ENCODE results near the gene BOLA2B.
A peak's percentile ranks its signal among the peaks of the same experiment; 100 is the strongest.
"Not testable (repeated sequence)": the region's sequence is repeated elsewhere in the genome, so short reads cannot be mapped to it uniquely, and the experiment has no call there.

The BOLA2B gene

DNA sequence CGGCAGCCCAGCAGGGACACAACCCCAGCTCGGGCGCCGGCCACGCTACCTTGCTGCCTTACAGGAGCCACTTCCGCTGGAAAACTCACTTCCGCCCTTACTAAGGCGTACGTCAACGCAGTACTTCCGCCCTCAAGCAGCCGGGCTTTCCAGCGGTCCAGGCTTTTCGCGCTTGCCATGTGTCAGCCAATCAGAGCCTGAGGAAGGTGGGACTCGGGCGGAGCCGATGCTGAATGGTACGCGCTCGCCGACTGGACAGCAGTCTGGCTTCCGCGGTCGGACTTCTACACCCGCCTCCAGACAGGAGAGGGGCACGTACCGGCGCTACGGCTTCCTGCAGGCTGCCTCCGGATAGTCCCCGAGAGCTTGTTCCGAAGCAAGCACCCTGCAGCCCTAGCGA, at the start of gene BOLA2B, which contains the start of gene SLX1A:
BOLA2B (minus strand) TSS at position 52 of the 400 bp plus-strand sequence. CDS start 71 bp downstream, outside the sequence.
SLX1A (plus strand) TSS at position 261 of the 400 bp plus-strand sequence. CDS start 210 bp downstream, outside the sequence.
- FAIRE-seq = peak; percentile 99

- not testable (repeated sequence) for FAIRE-seq
Observed at GRCh38 chr16:30217082-30217481, 23.6 kb upstream of the BOLA2B start.

DNA sequence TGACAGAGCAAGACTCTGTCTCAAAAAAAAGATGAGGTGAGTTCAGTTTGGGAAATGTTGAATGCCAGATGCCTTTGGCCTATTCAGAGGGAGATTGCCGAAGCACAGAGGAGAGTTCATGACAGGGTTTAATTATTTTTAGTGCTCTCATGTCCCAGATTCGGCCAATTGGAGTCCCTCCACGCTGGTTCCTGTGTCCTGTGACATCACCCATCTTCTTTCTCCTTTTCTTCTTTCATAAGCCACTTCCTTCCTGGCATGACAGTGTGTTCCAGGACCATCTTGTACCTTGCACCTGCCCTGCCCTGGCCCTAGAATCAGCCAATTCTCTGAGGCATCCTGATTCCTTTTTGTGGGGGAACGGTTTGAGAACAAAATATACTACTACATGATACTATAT, 17.9 kb upstream of the BOLA2B start:
- FAIRE-seq = not testable (repeated sequence)

GRCh38 chr16:30209032-30209431, 15.6 kb upstream of the BOLA2B start:
- FAIRE-seq = not testable (repeated sequence)

DNA sequence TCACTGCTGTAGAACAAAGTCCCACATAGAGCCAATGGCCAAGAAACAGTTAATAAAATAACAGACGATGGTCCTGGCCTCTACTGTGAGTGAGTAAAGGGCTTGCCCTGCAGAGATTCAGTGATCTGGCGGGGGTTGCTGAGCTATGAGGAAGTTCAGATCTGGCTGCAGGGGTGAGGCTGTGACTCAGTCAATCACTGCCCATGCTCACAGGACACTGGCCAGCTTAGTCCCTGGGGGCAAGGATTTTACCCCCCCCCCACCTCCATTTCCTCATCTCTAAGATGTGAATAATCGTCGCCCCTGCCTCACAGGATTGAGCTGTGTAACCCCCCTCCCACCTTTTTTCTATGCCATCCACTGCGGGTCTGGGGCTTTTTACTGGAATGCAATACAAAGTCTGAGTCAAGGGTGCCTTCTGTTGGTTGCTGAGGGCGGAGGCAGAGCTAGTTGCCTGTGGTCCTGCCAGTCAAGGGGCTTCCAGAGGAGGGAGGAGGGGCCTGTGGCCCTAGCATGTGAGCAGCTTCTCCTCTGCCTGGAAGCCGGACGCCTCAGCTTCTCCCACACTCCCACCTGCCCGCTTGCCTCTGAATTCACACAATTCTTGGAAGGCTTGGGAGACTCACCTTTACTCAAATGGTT, 13.7 kb upstream of the BOLA2B start:
- peak; percentile 51 for FAIRE-seq

- FAIRE-seq = not testable (repeated sequence)
Observed at GRCh38 chr16:30206252-30206651, 12.8 kb upstream of the BOLA2B start.

DNA sequence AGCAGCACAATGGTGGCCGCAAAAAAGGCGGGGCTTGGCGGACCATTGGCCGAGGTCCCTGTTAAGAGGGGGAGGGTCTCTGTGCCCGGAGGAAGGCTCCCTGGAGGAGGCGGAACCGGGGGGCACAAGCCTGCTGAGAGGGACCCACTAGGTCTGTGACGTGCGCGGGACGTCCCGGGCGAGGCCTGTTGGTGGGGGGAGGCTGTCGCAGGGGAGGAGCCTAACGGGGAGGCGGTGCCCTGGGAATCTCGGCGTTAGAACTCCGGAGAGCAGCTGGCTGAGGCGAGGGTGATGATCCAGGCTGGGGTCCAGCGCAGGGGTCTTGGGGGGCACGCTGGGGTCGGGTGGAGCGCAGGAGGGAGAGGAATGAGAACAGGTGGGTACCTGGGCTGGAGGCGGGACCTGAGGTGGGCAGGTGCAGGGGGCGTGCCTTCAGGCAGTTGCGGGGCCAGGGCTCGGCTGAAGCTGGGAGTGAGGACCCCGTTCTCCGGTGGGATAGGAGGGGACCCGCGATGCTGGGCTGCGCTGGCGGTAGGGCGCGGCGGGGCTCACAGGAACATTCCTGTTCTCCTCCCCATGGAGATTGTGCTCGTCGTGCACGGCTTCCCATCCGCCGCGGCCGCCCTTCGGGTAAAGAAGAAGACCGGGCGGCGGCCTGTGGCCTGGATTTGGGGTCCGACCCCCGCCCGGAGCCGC, 12.2 kb upstream of the BOLA2B start:
- not testable (repeated sequence) for FAIRE-seq

DNA sequence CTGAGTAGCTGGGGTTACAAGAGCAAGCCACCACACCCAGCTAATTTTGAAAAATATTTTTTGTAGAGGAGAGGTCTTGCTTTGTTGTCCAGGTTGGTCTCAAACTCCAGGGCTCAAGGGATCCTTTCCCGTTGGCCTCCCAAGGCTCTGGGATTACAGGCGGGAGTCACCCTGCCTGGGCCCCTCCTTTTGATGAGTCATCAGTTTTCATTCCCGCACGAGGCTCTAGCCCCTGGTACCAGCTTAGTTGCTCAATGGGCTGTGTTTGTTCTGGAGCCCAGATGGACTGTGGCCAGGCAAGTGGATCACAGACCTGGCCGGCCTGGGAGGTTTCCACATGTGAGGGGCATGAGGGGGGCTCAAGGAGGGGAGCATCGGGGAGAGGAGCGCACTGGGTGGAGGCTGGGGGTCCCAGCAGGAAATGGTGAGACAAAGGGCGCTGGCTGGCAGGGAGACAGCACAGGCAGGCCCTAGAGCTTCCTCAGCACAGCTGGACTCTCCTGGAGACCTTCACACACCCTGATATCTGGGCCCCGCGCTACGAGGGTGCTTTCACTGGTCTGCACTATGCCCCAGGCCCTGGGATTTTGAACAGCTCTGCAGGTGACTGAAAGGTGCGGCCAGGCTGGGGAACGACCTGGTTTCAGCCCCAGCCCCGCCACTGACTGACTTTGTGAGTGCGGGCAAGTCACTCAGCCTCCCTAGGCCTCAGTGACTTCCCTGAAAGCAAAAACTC, 6.3 kb upstream of the BOLA2B start:
- not testable (repeated sequence) for FAIRE-seq

DNA sequence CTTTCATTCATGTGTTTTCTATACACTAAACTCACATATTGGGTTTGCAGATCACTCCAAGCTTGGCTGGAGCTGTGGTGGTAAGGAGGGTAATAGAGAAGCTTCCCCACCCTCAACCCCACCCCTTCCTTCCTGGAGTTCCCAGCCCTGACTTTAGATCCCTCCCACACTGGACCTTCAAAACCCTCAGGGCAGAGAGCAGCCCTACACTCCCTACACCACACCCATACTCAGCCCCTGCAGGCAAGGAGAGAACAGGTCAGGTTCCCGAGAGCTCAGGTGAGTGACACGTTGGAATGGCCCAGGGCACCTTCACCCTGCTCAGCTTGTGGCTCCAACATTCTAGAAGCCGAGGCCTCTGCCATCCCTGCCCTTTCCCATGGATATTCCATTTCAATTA, 5.6 kb upstream of the BOLA2B start, which contains the start of gene SULT1A3:
SULT1A3 (plus strand) TSS at position 207 of the 400 bp plus-strand sequence. CDS start 1,474 bp downstream, outside the sequence.
- FAIRE-seq = not testable (repeated sequence)

- not testable (repeated sequence) for FAIRE-seq
Observed at GRCh38 chr16:30197001-30197400, 3.5 kb upstream of the BOLA2B start.

GRCh38 chr16:30194172-30194925, 883 bp upstream of the BOLA2B start:
- peak; percentile 70 for FAIRE-seq

DNA sequence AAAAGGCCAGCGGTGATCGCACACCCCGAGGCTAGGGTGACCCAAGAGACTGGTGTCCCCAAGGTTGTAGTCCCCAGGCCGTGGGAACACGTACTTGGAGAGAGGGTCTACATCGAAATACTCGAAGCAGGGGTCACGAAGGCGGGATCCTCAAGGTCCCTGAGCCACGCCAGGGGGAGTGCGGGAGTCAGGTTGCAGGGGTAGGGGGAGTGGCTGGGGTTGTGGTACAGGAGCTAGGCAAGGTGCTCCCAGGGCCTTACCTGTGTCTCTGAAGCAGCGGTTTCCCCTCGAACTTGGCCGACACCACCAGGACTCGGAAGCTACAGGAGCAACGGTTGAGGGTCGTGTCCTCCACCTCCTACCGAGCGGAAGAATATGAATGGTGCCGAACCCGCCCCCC, 368 bp downstream of the BOLA2B start:
- FAIRE-seq = not testable (repeated sequence)

DNA sequence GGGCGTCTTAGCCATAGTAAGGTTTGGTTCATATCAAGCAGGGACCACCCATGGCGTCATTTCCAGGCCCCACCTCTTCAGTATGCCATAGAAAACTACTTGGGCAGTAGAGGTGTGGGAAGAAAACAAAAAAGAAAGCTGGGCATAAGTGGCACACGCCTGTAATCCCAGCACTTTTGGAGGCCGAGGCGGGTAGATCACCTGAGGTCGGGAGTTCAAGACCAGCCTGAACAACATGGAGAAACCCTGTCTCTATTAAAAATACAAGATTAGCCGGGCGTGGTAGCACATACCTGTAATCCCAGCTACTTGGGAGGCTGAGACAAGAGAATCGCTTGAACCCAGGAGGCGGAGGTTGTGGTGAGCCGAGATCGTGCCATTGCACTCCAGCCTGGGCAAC, 2.3 kb downstream of the BOLA2B start:
- FAIRE-seq = not testable (repeated sequence)

- no peak for FAIRE-seq
Observed at GRCh38 chr16:30187971-30188561, 5.4 kb downstream of the BOLA2B start.

DNA sequence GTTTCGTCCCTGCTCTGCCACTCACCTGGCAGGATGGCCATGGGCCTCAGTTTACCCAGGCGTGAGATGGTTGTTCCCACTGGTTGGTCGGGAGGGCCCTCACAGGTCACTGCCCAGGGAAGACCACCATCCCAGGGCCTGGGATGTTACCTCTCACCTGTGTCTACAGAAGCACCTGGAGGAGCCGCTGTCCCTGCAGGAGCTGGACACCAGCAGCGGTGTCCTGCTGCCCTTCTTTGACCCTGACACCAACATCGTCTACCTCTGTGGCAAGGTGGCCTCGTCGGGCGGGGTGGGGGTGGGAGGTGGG, 6.0 kb downstream of the BOLA2B start:
- no peak for FAIRE-seq

- no peak for FAIRE-seq
Observed at GRCh38 chr16:30186782-30187555, 6.5 kb downstream of the BOLA2B start.

DNA sequence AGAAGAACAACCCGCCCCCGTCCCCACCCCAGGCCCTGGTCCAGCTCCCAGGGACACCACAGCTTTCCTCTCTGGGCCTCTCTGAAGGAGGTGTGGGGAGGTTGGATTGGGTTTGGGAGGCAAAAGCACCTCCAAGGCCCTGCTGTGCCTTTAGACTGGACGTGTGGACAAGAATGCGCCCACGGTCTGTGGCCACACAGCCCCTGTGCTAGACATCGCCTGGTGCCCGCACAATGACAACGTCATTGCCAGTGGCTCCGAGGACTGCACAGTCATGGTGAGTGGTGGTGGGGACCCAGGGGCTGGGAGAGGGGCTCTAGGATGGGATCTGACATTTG, 7.1 kb downstream of the BOLA2B start:
- no peak for FAIRE-seq

GRCh38 chr16:30185683-30186421, 7.6 kb downstream of the BOLA2B start:
- no peak for FAIRE-seq

DNA sequence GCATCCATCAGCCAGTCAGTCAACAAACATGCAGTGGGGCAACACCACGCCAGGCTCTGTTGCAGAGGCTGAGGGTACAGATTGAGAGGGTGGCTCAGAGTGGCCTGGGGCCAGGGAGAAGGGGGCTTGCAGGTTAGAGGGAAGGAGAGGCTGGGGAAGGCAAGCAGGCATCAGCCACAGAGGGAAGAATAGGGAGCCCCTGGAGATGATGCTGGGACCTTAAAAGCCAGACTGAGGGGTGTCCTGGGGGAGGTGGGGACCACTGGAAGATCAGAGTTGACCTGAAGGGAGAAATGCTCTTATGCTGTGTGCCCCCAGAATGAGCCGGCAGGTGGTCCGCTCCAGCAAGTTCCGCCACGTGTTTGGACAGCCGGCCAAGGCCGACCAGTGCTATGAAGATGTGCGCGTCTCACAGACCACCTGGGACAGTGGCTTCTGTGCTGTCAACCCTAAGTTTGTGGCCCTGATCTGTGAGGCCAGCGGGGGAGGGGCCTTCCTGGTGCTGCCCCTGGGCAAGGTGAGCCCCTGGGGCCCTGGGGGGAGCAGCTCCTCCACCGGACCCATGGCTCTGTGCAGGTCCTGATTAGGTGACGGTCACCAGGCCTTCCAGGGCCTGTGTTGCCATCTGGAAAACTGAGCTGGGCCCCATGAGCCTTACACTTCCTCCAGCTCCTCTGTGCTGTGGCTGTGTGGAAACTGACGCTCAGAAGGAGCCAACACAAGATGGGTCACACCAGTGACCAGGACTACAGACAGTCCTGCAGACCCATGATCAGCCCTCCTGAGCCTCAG, 8.4 kb downstream of the BOLA2B start:
- no peak for FAIRE-seq

Data from G401.6 (cell line).